AG04450 (cell line): ENCODE measurements around the gene FLYWCH1. TPM values are rescaled to one million over a fixed set of nuclear protein-coding genes. Genes with fewer than 3 reads are reported as not detected.

Source experiments
- CTCF ChIA-PET: fragments of 300-600, 350-600 bp; formaldehyde crosslinking; extraction: SDS; loops from one replicate; lab custom pipeline; 2022; ENCODE audit warnings: antibody characterized with exemption, inconsistent platforms; lab: Charles Lee
- POLR2A ChIA-PET: fragments of 350-600 bp; formaldehyde crosslinking; extraction: SDS; loops from one replicate; lab custom pipeline; 2021; ENCODE audit warnings: antibody characterized with exemption, inconsistent platforms; lab: Yijun Ruan, JAX
- DNase-seq: peaks from one replicate; pipeline ENCODE4 v3.0.0-alpha.2; 2011; ENCODE audit warnings: low read depth, low spot score
- H3K27ac ChIP-seq: one replicate; pipeline ENCODE4 v1.5.1; 2012; ENCODE audit warnings: low read depth, low read length, control low read depth
- H3K27me3 ChIP-seq: one replicate; pipeline ENCODE4 v1.6.0; 2012; ENCODE audit warnings: low read length; ENCODE audit not compliant: control insufficient read depth, insufficient read depth
- H3K4me3 ChIP-seq: 2 replicates; pipeline ENCODE4 v1.5.1; 2011; ENCODE audit warnings: mild to moderate bottlenecking, low read depth, low read length, control low read depth
- H3K9me3 ChIP-seq: 2 replicates; pipeline ENCODE4 v1.5.1; 2012; ENCODE audit warnings: low read length; ENCODE audit not compliant: control insufficient read depth, insufficient read depth
- polyA plus RNA-seq: library from polyadenylated mRNA; depleted of rRNA; stranded (reverse); fragments of >200 nt; gene quantifications from 2 replicates; pipeline ENCODE4 v1.2.3, GENCODE V29; 2011
- TF ChIP-seq, protein P1 (sequence below): IDR thresholded peaks from 2 replicates; pipeline ENCODE4 v1.5.1; 2011; ENCODE audit warnings: low read depth, low read length, control low read depth, inconsistent platforms

The FLYWCH1 gene
- polyA plus RNA-seq, 1 experiment = 15.1 TPM

- Histone ChIP-seq H3K9me3 (no peaks in the 10 kb centered on the region; the same call in 1 of the 2 replicates), H3K27ac (no peak overlapping the region), H3K27me3 (peaks cover 20% of the 10 kb centered on the region), H3K4me3 (no peak overlapping the region)
- ChIA-PET POLR2A (no interaction called here), CTCF (interaction anchor here (0.8 to 3.7 kb wide), 2 partner anchors 12 to 22 kb away, joined by 3 to 17 read pairs; no protein-coding TSS in a partner anchor)
- TF ChIP-seq, protein P1, sequence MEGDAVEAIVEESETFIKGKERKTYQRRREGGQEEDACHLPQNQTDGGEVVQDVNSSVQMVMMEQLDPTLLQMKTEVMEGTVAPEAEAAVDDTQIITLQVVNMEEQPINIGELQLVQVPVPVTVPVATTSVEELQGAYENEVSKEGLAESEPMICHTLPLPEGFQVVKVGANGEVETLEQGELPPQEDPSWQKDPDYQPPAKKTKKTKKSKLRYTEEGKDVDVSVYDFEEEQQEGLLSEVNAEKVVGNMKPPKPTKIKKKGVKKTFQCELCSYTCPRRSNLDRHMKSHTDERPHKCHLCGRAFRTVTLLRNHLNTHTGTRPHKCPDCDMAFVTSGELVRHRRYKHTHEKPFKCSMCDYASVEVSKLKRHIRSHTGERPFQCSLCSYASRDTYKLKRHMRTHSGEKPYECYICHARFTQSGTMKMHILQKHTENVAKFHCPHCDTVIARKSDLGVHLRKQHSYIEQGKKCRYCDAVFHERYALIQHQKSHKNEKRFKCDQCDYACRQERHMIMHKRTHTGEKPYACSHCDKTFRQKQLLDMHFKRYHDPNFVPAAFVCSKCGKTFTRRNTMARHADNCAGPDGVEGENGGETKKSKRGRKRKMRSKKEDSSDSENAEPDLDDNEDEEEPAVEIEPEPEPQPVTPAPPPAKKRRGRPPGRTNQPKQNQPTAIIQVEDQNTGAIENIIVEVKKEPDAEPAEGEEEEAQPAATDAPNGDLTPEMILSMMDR = no peak
- DNase-seq = no peak
These were observed 38.1 kb downstream of the FLYWCH1 start for GRCh38 chr16:2949705-2950352.

- H3K4me3 ChIP-seq = no peak overlapping the region
- peaks cover 22% of the 10 kb centered on the region for H3K27me3 ChIP-seq
- ChIA-PET CTCF (interaction anchor here (0.8 to 3.7 kb wide), 2 partner anchors 11 to 23 kb away, joined by 3 to 17 read pairs; no protein-coding TSS in a partner anchor), POLR2A (no interaction called here)
- H3K27ac ChIP-seq = no peak overlapping the region
- DNase-seq = no peak
- TF ChIP-seq, protein P1 = no peak
- H3K9me3 ChIP-seq = no peaks in the 10 kb centered on the region; the same call in 1 of the 2 replicates
These were observed 38.6 kb downstream of the FLYWCH1 start for GRCh38 chr16:2950353-2950724.

DNA sequence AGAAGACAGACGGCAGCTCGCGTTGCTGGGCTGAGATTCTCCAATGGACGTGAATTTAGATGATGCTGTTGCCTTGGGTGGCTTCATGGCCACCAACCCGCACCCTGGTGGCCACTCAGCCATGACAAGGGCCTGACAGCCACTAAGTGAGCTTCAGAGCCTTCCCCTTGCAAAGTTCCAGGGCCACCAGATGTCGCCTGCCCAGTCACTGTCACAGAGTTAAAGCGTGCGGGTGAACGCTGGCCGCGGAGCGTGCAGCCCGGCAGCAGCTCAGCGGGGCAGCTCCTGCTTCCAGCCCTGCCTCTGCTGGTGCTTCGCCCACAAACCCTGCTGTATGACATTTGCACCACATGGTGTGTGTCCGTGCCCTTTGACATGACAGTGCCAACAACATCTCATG is 39.0 kb downstream of the FLYWCH1 start:
- CTCF ChIA-PET = interaction anchor here (1.4 to 3.7 kb wide), 2 partner anchors 11 to 23 kb away, joined by 3 to 17 read pairs; no protein-coding TSS in a partner anchor

DNA sequence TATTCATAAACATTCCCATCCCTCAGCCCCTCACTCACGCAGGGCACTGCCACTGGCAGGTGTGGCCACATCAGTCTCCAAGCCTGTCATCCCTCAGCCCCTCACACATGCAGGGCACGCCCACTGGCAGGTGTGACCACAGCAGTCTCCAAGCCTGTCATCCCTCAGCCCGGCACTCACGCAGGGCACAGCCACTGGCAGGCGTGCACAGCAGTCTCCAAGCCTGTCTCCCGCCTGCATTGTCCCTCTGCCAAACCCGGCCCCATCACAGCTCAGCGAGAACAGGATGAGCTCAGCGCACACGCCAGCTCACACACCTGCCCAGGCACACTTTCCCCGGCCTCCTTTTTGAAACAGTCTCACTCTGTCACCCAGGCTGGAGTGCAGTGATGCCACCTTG is 40.9 kb downstream of the FLYWCH1 start:
- H3K9me3 ChIP-seq = no peaks in the 10 kb centered on the region; the same call in 1 of the 2 replicates
- no peak overlapping the region for H3K4me3 ChIP-seq
- DNase-seq = no peak
- H3K27ac ChIP-seq = no peak overlapping the region
- H3K27me3 ChIP-seq = peaks cover 30% of the 10 kb centered on the region
- TF ChIP-seq, protein P1 = no peak
- POLR2A ChIA-PET = no interaction called here
- CTCF ChIA-PET = interaction anchor here (0.6 to 3.7 kb wide), 3 partner anchors 9 to 78 kb away, joined by 4 to 17 read pairs (median 8); no protein-coding TSS in a partner anchor

More for the DNA sequence above, 39.0 kb downstream of the FLYWCH1 start:
- no peak for DNase-seq
- POLR2A ChIA-PET = no interaction called here
- TF ChIP-seq, protein P1 = no peak
- H3K27ac ChIP-seq = no peak overlapping the region
- H3K9me3 ChIP-seq = no peaks in the 10 kb centered on the region; the same call in 1 of the 2 replicates
- H3K27me3 ChIP-seq = peaks cover 22% of the 10 kb centered on the region
- no peak overlapping the region for H3K4me3 ChIP-seq
